ENCODE data around the gene TDRD15.

The TDRD15 gene

DNA sequence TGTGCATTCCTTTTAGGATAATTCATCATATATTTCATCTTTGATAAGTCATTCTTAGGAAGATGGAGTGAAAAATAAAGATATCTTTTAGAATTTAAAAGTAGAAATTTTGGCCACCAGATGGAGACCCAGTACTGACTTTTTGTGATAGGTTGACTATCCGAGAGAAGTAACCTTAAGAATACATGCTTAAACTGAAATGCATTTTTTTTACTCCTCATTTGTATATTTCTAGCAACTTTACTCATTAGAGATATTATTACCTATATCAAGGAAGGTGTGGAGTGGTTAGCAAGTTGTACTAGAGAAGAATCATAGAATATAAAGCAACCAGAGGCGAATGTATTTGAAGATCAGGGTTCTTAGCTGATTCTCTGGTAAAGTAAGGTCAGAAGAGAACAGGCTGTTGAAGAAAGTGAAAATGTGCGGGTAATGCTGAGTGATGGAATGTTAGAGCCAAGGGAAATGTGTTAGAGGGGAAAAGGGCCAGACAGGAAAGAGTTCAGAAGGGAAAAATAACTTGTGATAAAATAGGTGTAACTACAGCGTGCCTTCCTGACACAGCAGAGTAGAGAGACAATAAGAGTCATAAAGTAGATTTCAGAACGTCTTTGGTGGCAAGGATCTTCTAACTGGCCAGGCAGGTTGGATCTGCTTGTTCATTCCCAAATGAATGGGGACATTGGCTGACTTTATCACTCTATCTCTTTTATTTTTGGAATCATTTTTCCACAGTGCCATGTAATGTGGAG, 52.3 kb downstream of the TDRD15 start:
- ATAC-seq = no peak
- H3K9me3 Mint-ChIP-seq = no peaks in the 10 kb centered on the region
- peaks cover 9% of the 10 kb centered on the region for H3K27me3 Mint-ChIP-seq
- no peaks in the 10 kb centered on the region for H3K36me3 Mint-ChIP-seq
- no peaks in the 10 kb centered on the region for H3K4me1 Mint-ChIP-seq
- no peak overlapping the region for H3K27ac Mint-ChIP-seq
- H3K4me3 Mint-ChIP-seq = no peak overlapping the region

DNA sequence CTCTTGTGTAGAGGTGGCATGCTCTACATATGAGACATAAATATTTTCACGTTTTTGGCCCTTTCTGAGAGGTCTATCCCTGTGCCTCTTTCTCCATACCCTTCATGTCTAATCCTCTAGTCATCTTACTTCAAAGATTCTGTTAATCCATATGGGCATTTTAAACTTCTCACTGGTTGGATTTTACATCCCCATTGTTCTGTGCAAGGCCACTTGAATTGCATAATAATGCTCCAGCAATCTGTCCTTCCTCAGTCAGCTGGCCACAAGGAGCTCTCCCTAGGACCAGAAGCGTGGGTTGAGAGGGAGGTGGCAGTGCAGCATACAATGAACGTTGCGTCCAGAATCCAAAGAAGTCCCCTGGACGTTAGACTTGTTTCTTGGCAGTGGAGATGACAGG, 58.2 kb downstream of the TDRD15 start:
- Mint-ChIP-seq H3K9me3 (no peaks in the 10 kb centered on the region), H3K36me3 (no peaks in the 10 kb centered on the region), H3K27ac (no peak overlapping the region), H3K27me3 (no peaks in the 10 kb centered on the region), H3K4me3 (no peak overlapping the region), H3K4me1 (no peaks in the 10 kb centered on the region)
- ATAC-seq = no peak

DNA sequence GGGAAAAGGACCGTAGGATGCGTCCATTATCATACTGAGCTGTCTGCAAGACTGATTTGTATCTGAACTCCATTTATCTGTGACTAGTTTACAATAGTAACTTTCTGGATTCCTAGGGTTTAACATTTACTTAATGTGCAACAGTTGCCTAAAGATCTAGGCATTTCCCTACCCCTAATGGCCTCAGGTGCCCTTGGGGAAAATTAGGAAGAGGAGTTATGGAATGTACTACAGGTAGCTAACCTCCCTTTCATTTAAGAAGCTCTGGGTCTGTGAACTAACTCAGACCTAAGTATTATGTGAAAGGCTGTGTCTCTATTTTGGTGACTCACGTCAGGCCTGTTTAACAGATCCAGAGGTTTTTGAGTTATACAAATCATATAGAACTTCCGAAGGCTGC, 59.5 kb downstream of the TDRD15 start:
- H3K27me3 Mint-ChIP-seq = no peaks in the 10 kb centered on the region
- no peak for ATAC-seq
- H3K36me3 Mint-ChIP-seq = no peaks in the 10 kb centered on the region
- no peak overlapping the region for H3K27ac Mint-ChIP-seq
- H3K4me1 Mint-ChIP-seq = no peaks in the 10 kb centered on the region
- H3K4me3 Mint-ChIP-seq = no peak overlapping the region
- H3K9me3 Mint-ChIP-seq = no peaks in the 10 kb centered on the region

DNA sequence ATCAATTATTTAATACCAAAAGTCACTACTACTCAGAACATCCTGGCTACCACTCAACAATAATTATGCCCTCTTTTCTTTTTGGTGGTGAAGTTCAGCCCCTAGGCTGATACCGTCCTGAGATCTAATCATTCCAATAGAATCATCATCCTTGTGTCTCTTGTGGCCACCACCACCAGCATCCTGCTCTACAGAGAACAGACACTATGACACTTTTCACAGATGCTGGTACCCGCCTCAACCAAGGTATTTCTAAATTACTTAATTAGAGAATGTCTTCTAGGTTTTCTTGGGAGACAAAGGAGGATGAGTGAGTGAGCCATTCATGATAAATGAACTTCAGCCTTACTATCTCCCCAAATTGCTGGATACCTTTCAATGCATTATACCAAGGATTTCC, 60.0 kb downstream of the TDRD15 start:
- Mint-ChIP-seq H3K27me3 (no peaks in the 10 kb centered on the region), H3K36me3 (no peaks in the 10 kb centered on the region), H3K9me3 (no peaks in the 10 kb centered on the region), H3K4me3 (no peak overlapping the region), H3K27ac (no peak overlapping the region), H3K4me1 (no peaks in the 10 kb centered on the region)
- no peak for ATAC-seq

DNA sequence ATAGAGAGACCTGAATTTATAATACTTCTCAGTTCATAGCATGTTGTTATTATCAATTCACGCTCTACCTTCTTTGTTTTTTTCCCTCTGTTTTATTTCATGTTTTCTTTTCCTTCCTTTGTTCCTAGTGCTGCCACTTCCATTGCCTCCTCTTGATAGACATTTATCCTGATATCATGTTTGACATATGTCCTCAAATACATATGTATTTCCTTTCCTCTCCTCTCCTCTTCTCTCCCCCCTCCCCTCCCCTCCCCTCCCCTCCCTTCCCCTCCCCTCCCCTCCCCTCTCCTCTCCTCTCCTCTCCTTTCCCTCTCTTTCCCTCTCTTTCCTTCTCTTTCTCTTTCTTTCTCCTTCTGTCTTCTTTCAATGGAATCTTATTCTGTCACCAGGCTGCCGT, 67.8 kb downstream of the TDRD15 start:
- Mint-ChIP-seq H3K27ac (no peak overlapping the region), H3K36me3 (no peaks in the 10 kb centered on the region), H3K9me3 (peaks cover 8% of the 10 kb centered on the region), H3K4me3 (no peak overlapping the region), H3K4me1 (no peaks in the 10 kb centered on the region), H3K27me3 (peaks cover 9% of the 10 kb centered on the region)
- no peak for ATAC-seq

All from stimulated activated memory B cell treated with anti-CD40 and anti-IgM and Interleukin-4, amounts not matched to agents 10 μg/mL and 1 μg/mL and 100 μg/mL, for 72 hours (primary cell).